Middle frontal gyrus (tissue), 1 donor: ENCODE data around the gene ING4.
"Not testable (repeated sequence)": the region's sequence is repeated elsewhere in the genome, so short reads cannot be mapped to it uniquely, and the experiment has no call there.

ENCODE experiments used
- DNase-seq: peaks from one replicate; pipeline ENCODE4 v3.0.0-alpha.2; 2015; ENCODE audit warnings: low spot score; ENCODE audit errors: extremely low spot score

Gene ING4

GRCh38 chr12:6662906-6663742 is at the start of gene ING4:
Gene ING4, minus strand, starts transcription at chr12:6663119. Its CDS starts 18 bp downstream, at chr12:6663101.
- DNase-seq = peak; percentile 99

GRCh38 chr12:6708960-6709394 is 46.1 kb upstream of the ING4 start:
- DNase-seq = no peak

DNA sequence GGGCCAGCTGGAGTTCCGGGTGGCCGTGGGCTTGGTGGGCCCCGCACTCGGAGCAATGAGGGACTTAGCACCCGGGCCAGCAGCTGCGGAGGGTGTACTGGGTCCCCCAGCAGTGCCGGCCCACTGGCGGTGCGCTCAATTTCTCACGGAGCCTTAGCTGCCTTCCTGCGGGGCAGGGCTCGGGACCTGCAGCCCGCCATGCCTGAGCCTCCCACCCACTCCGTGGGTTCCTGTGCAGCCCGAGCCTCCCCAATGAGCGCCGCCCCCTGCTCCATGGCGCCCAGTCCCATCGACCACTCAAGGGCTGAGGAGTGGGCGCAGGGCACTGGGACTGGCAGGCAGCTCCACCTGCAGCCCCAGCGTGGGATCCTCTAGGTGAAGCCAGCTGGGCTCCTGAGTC is 45.4 kb upstream of the ING4 start:
- not testable (repeated sequence) for DNase-seq

DNA sequence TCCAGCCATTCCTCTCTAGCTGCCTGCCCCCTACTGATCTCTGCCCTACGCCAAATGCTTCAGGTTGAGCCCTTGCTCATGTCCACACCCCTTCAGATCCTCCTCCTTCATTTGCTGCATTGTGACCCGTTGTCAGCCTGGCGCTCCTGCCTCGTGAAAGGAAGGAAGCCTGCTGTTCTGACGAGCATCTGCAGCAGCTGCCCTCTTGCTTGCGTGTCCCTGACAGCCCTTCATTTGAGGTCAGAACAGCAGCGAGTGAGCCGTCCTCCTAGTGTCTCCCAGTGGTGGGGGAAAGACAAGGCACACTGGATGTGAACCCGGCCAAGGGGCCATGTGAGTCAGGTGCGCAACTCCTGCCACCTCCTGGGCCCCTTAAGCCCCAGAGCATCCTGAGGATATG is 40.7 kb upstream of the ING4 start:
- DNase-seq = no peak

GRCh38 chr12:6701078-6701768 is 38.3 kb upstream of the ING4 start:
- no peak for DNase-seq

DNA sequence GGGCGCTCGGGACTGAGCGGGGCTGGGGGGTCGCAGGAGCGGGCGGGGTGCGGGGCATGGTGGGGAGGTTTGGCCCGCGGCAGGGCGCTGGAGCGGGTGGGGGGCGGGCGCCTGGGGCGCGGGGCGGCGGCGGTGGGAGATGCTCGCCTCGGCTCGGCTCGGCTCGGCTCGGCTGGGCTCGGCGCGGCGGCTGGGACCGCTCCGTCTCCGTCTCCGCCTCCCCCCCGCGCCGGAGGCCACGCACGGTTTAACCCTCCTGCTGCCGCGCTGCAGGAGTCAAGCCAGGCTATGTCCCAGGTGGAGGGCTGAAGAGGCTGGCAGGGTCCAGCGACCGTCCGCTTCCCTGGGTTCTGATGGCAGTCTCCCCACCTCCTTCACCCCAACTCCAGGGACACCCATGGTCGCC is 37.7 kb upstream of the ING4 start, which contains the start of gene PIANP:
PIANP (minus strand) TSS at position 170 of the 406 bp plus-strand sequence. CDS start 2,754 bp downstream, outside the sequence.
- DNase-seq = no peak

DNA sequence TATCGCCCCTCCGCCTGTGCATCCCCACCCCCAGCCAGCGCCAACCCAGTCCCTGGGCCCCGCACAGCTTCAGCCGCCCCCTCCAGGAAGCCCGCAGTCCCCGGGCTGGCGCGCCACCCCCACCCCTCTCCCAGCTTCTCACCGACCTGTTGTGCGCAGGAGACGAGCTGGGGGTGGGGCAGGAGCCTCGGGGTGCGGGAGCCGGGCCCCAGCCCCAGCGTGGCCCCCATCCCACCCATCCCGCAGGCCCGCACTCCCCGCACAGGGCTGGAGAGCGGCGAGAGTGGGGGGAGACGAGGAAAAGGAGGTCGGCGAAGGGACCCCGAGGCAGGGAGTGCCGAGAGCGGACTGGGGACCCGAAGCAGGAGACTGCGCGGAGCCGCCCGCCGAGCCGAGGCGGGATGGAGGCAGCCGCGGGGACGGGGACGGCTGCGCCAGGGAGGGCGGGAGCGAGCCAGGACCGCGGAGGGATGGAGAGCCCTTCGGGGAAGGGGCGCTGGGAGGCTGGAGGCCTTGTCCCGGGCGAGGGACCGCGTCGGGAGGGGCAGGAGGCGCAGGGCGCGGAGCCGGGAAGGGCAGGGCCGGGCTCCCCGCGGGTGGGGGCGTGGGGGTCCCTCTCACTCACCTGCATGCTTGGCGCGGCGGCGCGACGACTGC is 37.2 kb upstream of the ING4 start:
- no peak for DNase-seq

DNA sequence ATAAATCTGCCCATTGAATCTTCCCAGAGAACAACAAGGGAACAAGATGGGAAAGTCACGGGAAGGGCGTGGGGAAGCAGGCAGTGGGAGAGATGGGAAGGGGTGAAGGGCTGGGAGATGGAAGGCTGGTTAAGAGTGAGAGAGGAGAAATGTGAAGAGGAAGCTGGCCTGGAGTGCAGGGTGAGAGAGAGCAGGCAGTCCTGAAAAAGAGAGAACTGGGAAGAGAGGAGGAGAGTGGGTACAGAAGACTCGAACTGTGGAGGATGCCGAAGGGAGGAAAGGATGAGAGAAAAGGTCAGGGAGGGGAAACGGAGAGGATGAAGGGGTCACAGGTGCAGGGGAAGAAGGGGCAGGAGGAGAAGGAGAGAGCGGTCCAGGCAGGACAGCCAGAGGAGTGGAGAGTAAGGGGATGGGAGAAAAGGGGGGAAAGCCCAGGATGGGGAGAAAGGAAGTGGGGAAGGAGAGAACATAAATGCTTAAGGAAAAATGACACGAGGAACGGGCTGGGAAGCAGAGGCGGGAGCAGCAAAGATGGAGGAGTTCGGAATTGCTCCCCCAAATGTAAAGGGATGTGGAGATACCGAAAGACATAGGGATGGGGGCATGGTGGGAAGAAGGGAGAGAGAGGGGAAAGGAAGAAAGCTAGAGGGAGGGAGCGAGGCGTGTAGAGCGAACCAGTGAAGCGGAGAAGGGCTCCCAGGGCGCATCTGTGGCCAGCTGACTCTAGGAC is 36.5 kb upstream of the ING4 start:
- no peak for DNase-seq

DNA sequence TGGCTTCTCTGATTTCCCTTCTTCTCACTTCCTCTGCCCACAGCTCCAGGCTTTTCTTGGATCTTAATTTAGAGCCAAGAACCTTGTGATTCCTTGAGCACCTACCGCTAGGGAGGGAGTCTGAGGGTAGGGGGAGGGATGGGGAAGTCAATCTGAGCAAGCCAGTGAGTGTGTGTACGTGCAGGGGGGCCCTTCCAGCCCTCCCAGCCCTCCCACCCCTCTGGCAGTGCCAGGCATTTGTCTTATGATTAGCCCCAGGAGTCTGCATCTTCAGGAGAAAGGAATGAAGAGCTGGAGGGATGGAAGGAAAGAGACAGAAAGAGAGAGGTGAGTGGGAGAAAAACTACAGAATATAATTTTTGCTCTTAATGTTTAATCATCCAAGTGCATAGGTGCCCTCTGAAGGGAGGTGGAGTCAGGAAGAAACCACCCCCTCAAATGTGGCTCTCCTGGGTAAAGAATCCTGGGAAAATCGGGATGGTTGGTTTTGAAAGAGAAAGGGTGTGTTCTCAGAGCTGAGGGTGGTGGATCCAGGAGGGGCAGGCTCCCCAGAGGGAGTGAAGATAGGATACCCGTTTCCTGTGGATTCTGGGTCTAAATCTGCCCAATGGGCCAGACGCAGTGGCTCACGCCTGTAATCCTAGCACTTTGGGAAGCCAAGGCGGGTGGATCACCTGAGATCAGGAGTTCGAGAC is 35.6 kb upstream of the ING4 start:
- no peak for DNase-seq

DNA sequence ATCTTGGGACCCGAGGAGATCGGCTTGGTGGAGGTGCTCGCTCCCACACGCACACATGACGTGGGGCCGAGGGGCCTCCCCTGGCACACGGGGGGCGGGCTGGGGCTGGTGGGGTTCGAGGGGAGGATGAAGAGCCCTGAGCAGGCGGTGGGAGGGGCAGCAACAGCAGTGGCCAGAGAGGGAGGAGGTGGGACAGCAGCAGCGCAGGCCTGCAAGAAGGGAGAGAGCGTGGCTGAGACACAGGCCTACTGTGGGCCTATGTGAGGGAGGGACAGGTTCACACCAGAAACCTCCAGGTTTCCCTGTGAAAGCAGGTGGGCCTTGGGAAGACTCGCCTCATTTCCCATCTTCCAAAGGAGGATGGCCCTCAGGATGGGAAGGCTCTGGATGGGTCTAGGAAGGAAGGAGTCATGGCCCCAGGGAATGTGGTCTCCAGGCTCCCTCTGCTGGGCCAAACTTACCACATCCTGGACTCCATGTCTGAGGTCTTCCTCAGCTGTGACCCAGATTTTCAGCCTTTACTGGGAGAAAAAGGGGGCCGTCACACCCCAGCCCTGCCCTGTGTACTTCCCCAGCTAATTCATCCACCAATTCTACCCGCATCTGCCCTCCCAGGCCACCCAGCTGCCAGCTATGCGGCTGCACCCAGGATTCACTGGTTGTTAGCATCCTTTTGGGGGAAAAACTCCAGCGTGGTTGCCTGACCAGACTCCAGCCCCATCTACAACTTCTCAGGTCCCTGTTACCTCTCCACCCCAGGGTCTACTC is 34.8 kb upstream of the ING4 start:
- no peak for DNase-seq

GRCh38 chr12:6696690-6697583 is 34.0 kb upstream of the ING4 start:
- DNase-seq = no peak

DNA sequence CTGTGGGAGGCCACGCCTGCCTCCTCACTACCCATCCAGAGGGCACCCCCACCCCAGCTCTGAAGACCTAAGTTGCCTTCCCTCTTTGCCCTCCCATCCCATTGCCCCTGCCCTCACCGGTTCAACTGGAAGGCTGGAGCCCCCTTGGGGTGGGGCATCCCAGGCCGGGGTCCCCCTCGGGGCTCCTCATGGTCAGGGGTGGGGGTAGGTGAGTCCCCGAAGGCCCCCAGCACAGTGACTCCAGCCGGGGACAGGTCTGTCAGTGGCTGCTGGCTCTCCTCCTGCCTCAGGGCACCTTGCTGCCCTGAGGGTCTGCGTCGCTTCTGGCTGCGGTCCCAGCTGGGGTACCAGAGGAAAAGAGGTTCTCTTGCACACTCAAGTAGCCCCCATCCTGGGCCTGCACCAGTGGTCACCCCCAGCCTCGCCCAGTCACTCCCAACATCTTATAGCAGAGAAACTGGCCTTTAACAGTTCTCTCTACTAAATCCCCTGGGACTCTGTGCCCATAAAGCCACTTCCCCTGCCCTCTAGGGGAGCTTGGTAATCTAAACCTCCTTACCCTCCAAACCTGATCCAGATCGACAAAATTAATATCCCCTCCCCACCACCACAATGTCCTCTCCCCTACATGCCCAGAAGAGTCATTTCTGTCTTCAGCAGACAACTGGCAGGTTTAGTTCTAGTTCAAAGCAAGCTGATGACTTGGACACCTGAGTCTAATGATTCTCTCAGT is 32.6 kb upstream of the ING4 start:
- DNase-seq = no peak

- no peak for DNase-seq
These were observed 31.8 kb upstream of the ING4 start for GRCh38 chr12:6694701-6695100.

DNA sequence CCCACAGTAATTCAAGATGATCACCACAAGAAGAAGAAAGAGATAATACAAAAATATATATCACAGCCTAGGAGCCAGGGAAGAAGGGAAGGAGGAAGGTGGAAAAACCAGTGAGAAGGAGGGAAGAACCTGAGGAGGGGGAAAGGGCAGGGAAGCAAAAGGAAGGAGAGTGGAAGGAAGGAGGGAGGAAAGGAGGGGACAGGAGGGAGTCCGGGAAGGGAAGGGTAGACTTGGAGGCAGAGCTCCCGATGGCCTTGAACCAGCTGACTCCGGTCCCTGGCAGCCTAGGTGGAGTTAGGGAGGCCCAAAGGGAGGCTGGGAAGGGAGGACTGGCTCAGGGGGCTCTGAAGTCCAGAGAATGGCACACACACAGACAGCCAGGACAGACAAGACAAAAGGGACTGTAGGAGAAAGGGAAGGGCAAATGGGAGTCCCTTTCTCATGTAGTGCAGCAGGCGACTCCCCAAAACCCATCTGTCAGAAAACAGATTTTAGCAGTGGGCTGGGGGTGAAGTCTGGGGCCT is 31.0 kb upstream of the ING4 start:
- no peak for DNase-seq

DNA sequence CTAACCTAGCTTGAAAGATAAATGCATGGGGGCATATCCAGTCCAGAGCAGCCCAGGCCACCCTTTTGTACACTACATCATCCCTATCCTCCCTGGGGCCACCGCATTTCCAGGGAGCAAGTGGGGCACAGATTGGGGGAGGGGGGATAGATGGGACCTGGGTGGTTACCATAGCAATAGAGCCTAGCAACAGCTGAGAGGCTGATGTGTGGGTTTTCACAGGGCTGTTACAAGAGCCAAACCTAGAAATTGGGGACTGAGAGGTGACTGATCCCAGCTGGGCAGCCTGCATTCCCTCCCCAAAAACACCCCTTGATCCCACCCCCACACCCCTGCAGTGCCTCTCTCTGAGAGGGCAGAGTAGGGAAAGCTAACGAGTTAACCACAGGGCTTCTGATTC is 30.0 kb upstream of the ING4 start:
- DNase-seq = no peak

- no peak for DNase-seq
These were observed 28.6 kb upstream of the ING4 start for GRCh38 chr12:6691473-6691872.

DNA sequence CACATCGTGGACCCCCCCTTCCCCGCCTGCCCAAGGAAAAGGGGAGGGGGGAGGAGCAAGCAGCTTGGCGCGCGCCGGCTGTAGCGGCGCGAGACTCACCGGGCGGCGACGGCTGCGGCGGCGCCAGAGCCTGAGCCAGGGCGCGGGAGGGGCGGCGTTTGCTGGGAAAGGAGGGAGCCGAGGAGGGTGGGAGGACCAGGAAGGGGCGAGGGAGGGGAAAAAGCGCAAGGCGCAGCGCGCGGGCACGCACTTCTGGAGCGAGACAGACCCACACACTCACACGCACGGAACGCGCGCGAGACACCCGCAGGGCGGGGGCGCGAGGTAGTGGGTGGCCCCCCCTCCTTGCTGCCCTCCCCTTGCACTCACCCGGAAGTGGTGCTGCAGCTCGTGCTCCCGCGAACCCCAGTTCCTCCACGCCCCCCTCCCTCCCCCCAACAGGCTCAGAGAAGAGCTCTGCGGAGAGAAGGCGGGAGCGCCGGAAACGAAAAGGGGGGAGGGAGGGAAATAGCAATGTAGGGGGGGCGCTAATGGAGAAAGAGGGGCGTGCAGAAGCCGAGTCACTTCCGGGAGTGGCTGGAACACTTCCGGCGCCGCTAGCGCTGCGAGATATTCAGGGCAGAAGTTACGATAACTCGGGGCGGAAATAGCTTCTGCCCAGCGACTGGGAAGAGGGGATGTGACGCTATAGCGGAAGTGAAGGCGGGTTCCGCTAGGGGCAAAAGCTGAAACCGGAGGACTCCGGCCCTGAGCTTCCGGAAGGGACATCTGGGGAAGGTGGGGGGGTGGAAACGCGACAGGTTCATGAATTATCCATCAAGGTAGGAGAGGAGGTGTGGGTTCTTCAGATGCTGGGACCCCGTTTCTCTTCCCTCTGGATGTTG is 26.3 kb upstream of the ING4 start, which contains the start of gene ZNF384:
ZNF384 (minus strand) TSS at position 377 of the 884 bp plus-strand sequence. CDS start 9,855 bp downstream, outside the sequence.
- DNase-seq = peak; percentile 100
